Measurements from ENCODE around the gene TBC1D1.

Gene TBC1D1

GRCh38 chr4:37868238-37868637 is 22.6 kb upstream of the TBC1D1 start:
- Histone ChIP-seq H3K27me3 (replicated peaks; ENCODE audit: control insufficient read depth, insufficient read depth, low read length) (no peaks in the 10 kb centered on the region), H3K4me3 (replicated peaks; ENCODE audit: low read depth, low read length) (no peak overlapping the region), H3K36me3 (ENCODE audit: control insufficient read depth, insufficient read depth, low read length) (no peaks in the 10 kb centered on the region)
- TF ChIP-seq, protein P1, sequence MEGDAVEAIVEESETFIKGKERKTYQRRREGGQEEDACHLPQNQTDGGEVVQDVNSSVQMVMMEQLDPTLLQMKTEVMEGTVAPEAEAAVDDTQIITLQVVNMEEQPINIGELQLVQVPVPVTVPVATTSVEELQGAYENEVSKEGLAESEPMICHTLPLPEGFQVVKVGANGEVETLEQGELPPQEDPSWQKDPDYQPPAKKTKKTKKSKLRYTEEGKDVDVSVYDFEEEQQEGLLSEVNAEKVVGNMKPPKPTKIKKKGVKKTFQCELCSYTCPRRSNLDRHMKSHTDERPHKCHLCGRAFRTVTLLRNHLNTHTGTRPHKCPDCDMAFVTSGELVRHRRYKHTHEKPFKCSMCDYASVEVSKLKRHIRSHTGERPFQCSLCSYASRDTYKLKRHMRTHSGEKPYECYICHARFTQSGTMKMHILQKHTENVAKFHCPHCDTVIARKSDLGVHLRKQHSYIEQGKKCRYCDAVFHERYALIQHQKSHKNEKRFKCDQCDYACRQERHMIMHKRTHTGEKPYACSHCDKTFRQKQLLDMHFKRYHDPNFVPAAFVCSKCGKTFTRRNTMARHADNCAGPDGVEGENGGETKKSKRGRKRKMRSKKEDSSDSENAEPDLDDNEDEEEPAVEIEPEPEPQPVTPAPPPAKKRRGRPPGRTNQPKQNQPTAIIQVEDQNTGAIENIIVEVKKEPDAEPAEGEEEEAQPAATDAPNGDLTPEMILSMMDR (IDR thresholded peaks at IDR 0.05; ENCODE audit: insufficient read depth, low read length, poor library complexity, severe bottlenecking), result no peak
- DNase-seq (ENCODE audit: extremely low read depth, insufficient read length), result no peak

DNA sequence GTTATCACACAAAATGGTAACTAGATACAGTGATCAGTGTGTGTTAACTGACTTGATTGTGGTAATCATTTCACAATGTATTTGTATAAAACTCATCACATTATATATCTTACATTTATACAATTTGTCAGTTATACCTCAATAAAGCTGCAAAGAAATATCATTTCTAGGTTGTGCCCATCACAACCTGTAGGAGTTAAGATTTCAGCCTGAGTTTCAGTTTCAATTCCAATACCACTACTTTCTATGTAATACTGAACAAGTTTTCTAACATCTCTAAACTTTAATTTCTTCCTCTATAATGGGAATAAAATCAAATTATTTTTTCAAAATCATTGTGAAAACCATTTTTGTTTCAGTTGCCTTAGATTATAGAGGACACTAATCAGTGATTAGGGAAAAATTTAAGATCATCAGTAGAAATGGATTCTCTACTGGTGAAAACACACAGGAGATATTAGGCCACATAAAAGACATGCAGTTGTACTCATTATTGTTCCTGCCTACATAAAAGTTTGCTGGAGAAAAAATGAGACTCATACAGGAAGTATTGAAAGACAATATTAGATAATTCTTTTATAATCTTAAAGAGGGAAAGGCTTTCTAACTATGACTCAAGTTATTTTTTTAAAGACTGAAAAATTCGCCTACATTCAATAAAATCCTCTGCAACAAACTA is 18.4 kb upstream of the TBC1D1 start:
- Histone ChIP-seq H3K27me3 (replicated peaks; ENCODE audit: control insufficient read depth, insufficient read depth, low read length) (no peaks in the 10 kb centered on the region), H3K4me3 (replicated peaks; ENCODE audit: low read depth, low read length) (no peak overlapping the region)
- no peak for DNase-seq (ENCODE audit: extremely low read depth, insufficient read length)

GRCh38 chr4:37873386-37873785 is 17.5 kb upstream of the TBC1D1 start:
- Histone ChIP-seq H3K4me3 (replicated peaks; ENCODE audit: low read depth, low read length) (no peak overlapping the region), H3K27me3 (replicated peaks; ENCODE audit: control insufficient read depth, insufficient read depth, low read length) (no peaks in the 10 kb centered on the region), H3K36me3 (ENCODE audit: control insufficient read depth, insufficient read depth, low read length) (no peaks in the 10 kb centered on the region)
- no peak for DNase-seq (ENCODE audit: extremely low read depth, insufficient read length)
- TF ChIP-seq, protein P1 (IDR thresholded peaks at IDR 0.05; ENCODE audit: insufficient read depth, low read length, poor library complexity, severe bottlenecking), result no peak

More for the DNA sequence above, 18.4 kb upstream of the TBC1D1 start:
- TF ChIP-seq, protein P1 (IDR thresholded peaks at IDR 0.05; ENCODE audit: insufficient read depth, low read length, poor library complexity, severe bottlenecking), result no peak
- no peaks in the 10 kb centered on the region for H3K36me3 ChIP-seq (ENCODE audit: control insufficient read depth, insufficient read depth, low read length)

- Histone ChIP-seq H3K4me3 (replicated peaks; ENCODE audit: low read depth, low read length) (no peak overlapping the region), H3K36me3 (ENCODE audit: control insufficient read depth, insufficient read depth, low read length) (no peaks in the 10 kb centered on the region), H3K27me3 (replicated peaks; ENCODE audit: control insufficient read depth, insufficient read depth, low read length) (no peaks in the 10 kb centered on the region)
- TF ChIP-seq, protein P1 (IDR thresholded peaks at IDR 0.05; ENCODE audit: insufficient read depth, low read length, poor library complexity, severe bottlenecking), result no peak
- no peak for DNase-seq (ENCODE audit: extremely low read depth, insufficient read length)
Measured at GRCh38 chr4:37876156-37876555, 14.7 kb upstream of the TBC1D1 start.

DNA sequence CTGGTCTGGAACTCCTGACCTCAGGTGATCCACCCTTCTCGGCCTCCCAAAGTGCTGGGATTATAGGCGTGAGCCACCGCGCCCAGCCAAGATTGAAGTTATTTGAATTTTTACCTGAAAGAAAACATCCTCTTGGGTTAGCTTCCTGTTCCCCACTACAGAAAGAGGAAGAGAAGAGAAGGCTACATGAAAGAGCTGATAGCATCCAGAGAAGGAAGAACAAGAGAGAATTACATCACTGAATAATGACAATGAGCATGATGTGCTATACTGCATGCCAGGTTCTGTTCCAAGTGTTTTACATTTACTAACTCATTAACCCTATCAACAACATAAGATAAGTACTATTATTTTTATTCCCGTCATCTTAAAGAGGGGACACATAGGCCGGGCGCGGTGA is 11.5 kb upstream of the TBC1D1 start:
- Histone ChIP-seq H3K36me3 (ENCODE audit: control insufficient read depth, insufficient read depth, low read length) (no peaks in the 10 kb centered on the region), H3K27me3 (replicated peaks; ENCODE audit: control insufficient read depth, insufficient read depth, low read length) (no peaks in the 10 kb centered on the region), H3K4me3 (replicated peaks; ENCODE audit: low read depth, low read length) (no peak overlapping the region)
- no peak for DNase-seq (ENCODE audit: extremely low read depth, insufficient read length)
- TF ChIP-seq, protein P1 (IDR thresholded peaks at IDR 0.05; ENCODE audit: insufficient read depth, low read length, poor library complexity, severe bottlenecking), result no peak

DNA sequence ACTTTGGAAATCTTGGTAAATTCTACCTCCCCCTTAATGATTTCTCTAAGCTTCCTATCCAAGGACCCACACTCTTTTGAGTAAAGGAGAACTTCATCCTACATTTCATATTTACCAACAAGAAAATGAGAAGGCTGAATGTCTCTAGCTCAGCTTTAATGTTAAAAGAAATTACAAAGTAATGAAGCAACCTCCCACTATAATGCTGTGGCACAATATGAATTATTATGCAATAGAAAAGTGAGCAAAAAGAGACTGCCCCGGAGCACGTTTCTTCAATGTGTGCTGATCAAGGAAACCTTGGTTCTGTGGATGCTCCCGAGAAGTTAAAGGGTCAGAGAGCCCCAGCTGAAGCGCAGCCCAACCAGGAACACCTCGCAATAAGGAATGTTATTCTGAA is 9.1 kb upstream of the TBC1D1 start:
- no peaks in the 10 kb centered on the region for H3K36me3 ChIP-seq (ENCODE audit: control insufficient read depth, insufficient read depth, low read length)
- TF ChIP-seq, protein P1 (IDR thresholded peaks at IDR 0.05; ENCODE audit: insufficient read depth, low read length, poor library complexity, severe bottlenecking), result no peak
- H3K27me3 ChIP-seq (replicated peaks; ENCODE audit: control insufficient read depth, insufficient read depth, low read length), result no peaks in the 10 kb centered on the region
- no peak for DNase-seq (ENCODE audit: extremely low read depth, insufficient read length)
- no peak overlapping the region for H3K4me3 ChIP-seq (replicated peaks; ENCODE audit: low read depth, low read length)
